Anterior cingulate cortex (tissue), 58 donors: ENCODE results near the gene HS2ST1.
"Not testable (repeated sequence)": the region's sequence is repeated elsewhere in the genome, so short reads cannot be mapped to it uniquely, and the experiment has no call there.

Experiments used
- DNase-seq, 58 donors: peaks; one replicate each; lab custom pipeline; 2025; lab: John Stamatoyannopoulos, UW

HS2ST1 gene

DNA sequence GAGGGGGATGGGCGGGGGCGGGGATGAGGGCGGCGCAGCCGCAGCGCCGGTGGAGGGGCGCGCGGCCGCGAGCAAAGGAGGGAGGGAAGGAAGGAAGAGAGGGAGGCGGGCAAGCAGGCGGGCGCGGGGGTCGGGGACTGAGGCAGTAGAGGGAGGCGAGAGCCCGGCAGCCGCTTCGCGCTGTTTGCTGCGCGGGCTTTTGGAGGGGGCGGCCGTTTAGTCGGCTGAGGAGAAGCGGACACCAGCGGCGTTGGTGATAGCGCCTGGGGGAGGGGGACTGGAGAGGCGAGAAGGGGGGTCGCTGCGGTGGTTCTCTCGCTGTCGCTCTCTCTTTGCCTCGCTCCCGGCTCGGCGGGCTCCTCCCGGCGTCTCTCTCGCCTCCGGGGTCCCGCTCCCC, at the start of gene HS2ST1:
Gene HS2ST1, plus strand, starts transcription at position 35 of the 397 bp plus-strand sequence.
- no peak for DNase-seq

DNA sequence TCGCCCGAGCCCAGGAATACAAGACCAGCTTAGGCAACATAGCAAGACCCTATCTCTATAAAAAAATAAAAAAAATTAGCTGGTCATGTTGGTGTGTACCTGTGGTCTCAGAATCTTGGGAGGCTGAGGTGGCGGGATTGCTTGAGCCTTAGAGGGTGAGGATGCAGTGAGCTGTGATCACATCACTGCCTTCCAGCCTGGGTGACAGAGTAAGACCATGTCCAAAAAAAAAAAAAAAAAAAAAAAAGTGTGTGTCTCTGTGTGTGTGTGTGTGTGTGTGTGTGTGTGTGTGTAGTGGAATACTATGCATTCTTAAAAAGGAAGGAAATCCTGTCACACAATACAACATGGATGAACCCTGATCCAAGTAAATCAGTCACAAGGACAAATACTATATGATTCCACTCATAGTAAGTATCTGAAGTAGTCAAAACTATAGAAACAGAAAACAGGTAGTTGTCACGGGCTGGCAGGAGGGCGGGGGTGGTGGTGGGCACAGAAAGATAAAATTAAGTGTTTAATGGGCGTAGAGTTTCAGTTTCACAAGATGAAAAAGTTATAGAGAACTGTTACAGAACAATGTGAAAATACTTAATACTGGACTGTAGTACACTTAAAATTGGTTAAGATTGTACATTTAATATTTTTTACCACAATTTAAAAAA, 48.3 kb upstream of the HS2ST1 start:
- DNase-seq, result no peak

DNA sequence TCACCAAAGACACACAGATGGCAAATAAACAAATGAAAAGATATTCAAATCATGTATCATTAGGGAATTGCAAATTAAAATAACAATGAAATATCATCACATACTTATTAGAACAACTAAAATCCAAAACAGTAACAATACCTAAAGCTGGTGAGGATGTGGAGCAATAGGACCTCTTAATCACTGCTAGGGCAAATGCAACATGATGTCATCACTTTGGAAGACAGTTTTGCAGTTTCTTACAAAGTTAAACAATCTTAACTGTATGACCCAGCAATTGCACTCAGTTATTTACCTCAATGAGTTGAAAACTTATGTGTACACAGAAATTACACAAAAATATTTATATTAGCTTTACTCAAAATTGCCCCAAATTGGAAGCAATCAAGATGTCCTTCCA, 47.8 kb upstream of the HS2ST1 start:
- DNase-seq, result no peak

DNA sequence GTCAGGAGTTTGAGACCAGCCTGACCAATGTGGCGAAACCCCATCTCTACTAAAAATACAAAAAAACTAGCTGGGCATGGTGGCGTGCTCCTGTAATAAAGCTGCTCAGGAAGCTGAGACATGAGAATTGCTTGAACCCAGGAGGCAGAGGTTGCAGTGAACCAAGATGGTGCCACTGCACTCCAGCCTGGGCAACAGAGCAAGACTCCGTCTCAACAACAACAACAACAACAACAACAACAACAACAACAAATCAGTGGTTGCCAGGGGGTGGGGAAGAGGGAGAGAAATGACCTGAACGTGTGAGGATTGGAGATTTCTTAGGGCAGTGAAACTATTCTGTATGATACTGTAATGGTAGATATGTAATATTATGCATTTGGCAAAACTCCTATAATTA, 47.2 kb upstream of the HS2ST1 start:
- DNase-seq, result not testable (repeated sequence)

DNA sequence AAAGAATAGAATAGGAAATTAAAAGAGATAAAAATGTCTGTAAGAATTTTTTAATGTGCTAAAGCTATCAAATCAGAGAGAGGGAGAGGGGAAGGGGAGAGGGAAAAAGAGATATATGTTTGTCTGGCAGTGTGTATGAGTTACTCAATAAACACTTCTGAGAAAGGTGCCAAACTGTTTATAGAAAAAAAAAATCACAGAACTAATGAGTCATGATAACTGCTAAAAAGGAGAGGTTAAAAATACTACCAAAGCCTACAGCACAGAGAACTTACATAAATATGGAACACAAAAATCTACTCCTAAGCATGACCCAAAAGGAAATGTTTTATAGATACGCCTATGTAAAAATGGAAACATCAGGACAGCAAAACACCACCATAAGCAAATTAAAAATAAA, 46.0 kb upstream of the HS2ST1 start:
- no peak for DNase-seq

DNA sequence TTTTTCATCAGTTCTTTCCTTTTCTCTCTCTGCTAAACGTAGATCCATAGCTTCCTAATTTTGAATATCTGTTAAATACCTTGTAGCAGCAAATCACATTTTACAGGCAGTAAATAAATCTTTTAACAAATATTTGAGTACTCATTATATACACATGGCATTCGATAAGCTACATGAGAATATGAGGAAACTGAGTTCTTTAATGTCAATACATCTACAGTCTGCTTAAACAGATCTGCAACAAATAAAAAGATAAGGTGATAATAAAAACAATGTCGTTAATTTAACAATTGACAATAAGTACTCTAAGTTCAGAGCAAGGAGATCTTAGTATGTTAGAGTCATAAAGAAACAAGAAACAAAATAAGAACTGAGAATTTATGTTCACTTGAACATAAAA, 43.4 kb upstream of the HS2ST1 start:
- DNase-seq, result no peak

DNA sequence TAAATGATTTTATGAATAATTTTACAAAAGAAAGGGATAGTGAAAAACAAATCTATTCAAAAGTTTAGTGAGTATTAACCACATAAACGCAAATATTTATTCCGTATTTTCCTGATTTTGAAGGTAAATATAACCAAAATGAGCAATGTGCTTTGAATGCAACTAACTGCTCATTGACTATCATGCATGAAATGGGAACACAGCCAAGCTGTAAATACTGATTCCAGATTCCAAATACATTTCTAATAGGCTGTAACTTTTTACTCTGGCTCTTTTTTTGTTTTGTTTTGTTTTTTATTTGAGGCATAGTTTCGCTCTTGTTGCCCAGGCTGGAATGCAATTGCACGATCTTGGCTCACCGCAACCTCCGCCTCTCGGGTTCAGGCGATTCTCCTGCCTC, 42.3 kb upstream of the HS2ST1 start:
- DNase-seq, result no peak

DNA sequence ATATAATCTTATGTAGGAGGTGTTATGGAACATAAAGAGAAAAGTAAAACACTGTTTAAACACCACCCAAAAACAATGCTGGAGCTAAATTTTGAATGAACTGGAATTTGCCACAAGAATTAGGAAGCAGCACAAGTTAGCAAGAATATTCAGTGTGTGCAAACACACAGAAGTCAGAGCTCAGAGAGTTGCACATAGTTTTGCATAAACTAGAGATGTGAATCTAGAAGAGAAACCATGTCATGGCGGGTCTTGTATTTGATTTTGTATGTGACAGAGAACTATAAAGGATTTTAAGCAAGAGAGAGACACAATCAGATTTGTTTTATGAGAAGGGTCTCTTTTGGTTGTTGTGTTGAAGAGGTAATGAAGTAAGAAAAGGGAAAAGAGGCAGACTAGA, 38.7 kb upstream of the HS2ST1 start:
- DNase-seq, result no peak

DNA sequence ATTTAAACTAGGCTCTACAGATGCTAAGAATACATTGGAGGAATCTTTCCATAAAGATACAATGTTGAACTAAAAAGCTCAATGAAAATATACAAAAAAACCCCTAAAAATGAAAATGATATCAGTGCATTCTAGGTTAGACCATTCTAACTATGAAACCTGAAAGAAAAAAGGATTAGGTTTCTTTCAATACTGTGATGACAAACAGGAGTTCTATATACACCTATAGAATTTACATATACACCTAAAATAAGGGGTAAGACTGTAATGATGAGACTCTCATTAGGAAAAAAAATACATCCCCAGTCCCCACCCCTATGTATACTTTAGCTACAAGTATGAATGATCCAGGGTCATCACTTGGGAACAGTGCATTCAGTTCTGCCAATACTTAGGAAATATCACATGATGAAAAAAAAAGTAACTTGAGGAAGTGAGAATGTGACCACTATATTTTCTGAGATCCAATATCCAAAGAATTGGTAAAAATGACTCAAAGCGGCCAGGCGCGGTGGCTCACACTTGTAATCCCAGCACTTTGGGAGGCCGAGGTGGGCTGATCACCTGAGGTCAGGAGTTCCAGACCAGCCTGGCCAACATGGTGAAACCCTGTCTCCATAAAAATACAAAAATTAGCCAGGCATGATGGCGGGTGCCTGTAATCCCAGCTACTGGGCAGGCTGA, 26.8 kb upstream of the HS2ST1 start:
- DNase-seq, result no peak

DNA sequence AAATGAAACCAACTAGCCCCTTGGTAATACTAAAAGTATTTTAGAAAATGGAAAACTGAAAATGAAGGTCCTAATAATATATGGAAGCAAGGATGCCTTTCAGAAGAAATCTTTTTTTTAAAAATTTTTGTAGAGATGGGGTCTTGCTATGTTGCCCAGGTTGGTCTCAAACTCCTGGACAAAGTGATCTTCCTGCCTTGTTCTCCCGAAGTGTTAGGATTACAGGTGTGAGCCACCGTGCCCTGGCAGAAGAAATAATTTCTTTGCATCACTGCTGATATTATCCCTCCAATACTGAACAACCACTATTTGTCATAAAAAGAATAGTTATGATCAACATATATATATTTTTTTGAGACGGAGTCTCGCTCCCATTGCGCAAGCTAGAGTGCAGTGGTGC, 26.1 kb upstream of the HS2ST1 start:
- no peak for DNase-seq

DNA sequence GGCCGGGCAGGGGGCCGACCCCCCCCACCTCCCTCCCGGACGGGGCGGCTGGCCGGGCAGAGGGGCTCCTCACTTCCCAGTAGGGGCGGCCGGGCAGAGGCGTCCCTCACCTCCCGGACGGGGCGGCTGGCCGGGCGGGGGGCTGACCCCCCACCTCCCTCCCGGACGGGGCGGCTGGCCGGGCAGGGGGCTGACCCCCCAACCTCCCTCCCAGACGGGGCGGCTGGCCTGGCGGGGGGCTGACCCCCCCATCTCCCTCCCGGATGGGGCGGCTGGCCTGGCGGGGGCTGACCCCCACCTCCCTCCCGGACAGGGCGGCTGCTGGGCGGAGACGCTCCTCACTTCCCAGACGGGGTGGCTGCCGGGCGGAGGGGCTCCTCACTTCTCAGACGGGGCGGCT, 15.0 kb upstream of the HS2ST1 start:
- DNase-seq, result not testable (repeated sequence)

DNA sequence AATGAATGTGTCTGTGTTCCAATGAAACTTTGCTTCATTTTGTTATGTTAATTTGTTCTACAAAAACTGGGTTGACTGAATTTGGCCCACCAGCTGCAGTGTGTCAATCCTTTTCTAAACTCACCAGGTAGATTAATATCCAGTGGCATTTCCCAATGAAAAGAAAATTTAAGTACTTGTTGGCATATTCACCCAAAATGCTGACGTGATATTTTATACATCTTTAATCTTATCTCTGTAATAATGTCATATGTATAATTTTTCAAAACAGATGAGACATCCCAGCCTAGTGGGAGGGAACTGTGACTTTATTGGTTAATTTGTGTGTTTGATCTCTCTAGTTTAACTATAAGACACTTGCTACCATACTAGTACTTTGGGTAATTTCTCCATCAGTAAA, 8.6 kb upstream of the HS2ST1 start:
- no peak for DNase-seq

DNA sequence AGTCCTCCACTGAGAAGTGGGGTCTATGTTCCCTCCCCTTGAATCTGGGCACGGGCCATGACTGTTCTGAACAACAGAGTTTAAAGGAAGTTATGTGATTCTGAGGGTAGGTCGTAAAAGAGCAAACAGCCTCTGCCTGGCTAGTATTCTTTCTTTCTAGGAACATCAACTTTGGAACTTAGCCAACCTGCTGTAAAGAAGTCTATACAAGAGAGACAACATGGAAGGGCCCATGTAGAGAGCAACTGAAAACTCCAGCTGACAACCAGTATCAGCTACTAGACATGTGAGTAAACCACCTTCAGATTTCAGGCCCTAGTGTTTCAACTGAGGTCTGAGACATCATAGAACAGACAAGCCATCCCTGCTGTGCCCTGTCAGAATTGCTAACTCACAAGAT, 8.0 kb upstream of the HS2ST1 start:
- no peak for DNase-seq

DNA sequence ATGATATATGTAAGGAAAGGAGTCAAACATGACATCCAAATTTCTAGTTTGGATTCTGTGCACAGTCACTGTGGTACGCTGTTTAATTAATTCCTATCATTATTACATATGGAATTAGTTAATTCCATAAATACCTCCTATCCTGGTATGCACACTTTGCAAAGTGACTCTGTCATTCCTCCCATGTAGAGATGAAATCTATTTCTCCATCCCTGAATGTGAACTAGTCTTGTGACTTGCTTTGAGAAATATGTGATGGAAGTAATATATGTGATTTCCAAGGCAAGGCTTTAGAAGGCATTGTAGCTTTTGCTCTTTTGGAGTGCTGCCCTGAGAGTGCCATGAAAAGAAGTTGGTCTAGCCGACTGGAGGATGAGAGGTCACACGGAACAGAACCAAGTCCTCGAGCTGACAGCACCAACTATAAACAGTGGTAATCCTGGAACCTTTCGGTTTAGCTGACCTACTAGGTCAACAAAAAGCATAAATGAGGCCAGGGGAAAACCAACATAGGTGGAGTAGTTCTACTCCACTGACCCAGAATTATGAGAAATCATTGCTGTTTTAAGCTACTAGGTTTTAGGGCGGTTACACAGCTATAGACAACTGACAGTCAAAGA, 2.0 kb upstream of the HS2ST1 start:
- no peak for DNase-seq

DNA sequence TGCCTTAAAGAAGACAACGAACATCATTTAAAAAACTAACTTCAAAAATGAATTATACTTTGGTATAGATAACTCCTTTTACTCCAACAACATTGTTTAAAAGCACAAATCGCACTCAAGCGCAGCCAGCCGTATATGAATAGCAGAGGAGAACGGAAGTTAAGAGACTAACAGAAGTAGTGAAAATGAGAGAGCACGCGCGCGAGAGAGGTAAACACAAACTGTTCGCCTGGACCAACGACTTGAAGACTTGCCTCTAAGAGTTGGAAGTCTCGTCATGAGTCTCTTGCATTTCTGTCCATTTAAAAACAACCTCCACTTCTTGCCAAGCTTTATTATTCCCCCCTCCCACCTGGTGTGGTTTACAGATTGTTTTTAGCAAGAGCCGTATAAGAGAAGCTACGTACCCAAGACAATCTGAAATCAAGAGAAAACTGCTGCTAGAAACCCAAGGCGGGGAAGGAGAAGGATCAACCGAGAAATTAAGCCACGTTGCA, 988 bp upstream of the HS2ST1 start:
- DNase-seq, result peak in 9 of 58 donors; percentile 1 to 44 (median 13)

DNA sequence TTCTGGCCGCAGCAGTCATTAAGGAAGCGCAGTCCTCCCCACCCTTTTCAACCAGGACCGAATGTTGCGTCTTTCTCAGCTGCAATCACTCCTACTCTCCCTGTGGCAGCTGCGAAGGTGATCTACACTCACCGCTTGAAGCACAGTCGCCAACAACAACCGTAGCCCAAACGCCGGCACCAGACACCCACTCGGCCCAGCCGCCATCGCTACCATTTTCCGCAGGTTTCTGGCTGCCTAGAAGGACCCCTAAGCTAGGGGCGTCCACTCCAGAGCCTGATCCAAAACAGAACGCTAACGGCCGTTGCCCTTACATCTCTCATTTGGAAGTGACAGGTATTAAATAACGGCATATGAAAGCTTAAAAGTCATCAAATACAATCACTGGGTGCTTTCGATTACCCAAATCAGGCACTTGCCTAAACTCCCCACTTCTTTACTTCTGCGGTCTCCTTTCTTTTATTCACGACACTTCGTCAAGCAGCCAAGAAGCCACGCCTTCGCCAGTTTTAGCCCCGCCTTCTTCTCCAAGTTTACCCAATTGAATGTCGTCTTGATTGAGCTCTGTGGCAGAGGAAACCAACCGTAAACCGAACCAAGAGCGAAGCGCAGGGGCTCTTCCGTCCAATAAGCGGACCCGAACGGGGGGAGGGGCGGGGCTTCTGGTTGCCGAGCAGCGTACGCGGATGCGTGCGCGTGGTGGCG, 387 bp upstream of the HS2ST1 start, which contains the start of gene SELENOF:
Gene SELENOF, minus strand, starts transcription at position 231 of the 705 bp plus-strand sequence. Its CDS starts 15 bp downstream, at position 216.
- DNase-seq, result peak; percentile 70 to 99 (median 97)

DNA sequence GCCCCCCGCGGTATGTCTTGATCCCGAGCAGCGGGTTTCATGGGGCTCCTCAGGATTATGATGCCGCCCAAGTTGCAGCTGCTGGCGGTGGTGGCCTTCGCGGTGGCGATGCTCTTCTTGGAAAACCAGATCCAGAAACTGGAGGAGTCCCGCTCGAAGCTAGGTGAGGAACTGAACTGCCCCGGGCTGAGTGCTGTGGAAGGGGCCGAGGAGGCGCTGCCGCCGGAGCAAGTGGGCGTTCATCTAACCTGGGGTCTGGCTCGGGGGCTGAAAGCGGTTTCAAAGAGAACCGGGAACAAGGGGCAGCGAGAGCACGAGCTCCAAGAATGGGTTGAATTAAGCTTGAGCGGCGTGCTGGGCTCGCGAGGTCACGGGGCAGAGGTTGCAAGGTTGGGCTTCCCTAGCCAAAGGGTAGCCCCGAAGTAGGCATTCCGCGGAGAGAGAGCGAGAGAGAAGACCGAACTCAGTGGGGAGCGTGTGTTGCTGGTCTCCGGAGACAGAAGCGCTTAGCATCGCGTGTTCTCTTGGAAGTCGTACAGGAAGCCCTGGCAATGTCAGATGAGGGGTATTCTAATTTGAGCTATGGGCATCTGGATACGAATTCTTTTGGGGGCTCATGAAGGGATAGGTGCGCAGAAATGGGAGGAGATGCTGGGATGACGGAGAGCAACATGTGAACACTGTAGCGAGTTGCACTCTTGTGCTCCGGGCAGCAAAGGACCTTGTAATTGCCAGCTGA, 732 bp downstream of the HS2ST1 start:
- DNase-seq, result peak in 54 of 58 donors; percentile 9 to 82 (median 54)

DNA sequence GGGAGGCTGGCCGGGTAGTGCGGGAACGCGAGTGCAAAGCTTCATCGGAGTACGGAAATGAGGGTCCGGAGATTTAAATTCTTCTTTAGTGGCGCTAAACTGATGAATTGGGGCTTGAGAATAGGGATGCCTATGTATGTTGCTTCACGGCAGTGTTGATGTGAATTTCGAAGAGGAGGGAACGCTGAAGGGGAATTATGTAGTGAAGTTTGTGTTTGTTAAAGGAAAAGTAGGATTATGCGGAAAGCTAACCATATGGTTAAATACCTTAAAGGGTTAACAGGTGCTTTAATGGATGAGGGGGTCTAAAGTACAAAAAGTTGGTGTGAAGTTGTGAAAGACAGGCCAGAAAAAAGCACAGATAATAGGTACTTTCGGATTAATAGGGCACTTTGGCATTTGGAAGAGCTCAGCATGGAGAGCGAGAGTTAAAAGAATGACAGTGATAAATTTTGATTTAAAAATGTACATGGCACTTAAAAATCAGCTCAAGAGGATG, 1.4 kb downstream of the HS2ST1 start:
- DNase-seq, result no peak

DNA sequence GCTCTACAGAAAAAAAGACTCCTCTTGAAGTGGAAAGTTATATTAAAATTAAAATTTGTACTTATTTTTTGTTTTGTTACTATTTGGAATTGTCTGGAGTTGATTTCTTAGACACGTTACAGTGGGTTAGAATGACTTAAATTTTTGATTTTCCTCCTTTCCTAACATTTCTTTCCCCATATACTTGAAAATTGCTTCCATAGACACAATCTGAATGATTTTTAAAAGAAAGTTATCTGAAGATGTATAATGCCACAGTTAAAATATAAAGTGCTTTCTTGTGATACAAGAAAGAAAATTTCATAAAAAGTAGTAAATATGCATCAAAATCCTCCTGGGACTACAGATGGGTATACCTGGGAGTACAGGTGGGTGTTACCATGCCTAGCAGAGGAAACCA, 2.3 kb downstream of the HS2ST1 start:
- no peak for DNase-seq

DNA sequence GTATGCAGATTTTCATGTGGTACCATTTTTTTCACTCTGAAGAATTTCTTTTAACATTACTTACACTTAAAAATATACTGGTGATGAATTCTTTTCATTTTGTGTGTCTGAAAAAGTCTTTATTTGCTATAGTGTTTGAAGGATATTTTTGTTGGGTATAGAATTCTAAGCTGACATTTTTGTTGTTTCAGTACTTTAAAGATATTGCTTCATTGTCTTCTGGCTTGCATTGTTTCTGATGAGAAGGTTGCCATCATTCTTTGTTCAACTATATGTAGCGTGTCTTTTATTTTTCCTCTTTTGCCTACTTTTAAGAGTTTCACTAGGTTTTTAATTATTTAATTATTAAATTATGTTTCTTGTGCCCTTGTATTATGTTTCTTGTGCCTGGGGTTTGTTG, 8.0 kb downstream of the HS2ST1 start:
- DNase-seq, result no peak
